HL-60 (cell line): ENCODE data around the gene SLITRK2.

ENCODE experiments used
- DNase-seq, 2 experiments: peaks; one replicate each; pipeline ENCODE4 v3.0.0-alpha.2; 2010 to 2020; ENCODE audit warnings: low read depth in 1 of 2, low spot score in 1 of 2
- H3K27ac ChIP-seq: fragments of 250-450 bp; sonication (Bioruptor Pico); replicated peaks from 2 replicates; pipeline ENCODE4 v1.5.1; 2020; ENCODE audit warnings: mild to moderate bottlenecking, moderate library complexity
- H3K27me3 ChIP-seq: fragments of 250-450 bp; sonication (Bioruptor Pico); 2 replicates; pipeline ENCODE4 v1.5.1; 2021; ENCODE audit warnings: mild to moderate bottlenecking, moderate library complexity; ENCODE audit not compliant: insufficient read depth, poor library complexity, severe bottlenecking
- H3K4me3 ChIP-seq: replicated peaks from 2 replicates; pipeline ENCODE4 v1.5.1; 2011; ENCODE audit warnings: mild to moderate bottlenecking, control low read depth, low read length; ENCODE audit not compliant: insufficient read depth
- CTCF ChIP-seq: IDR thresholded peaks from one replicate; pipeline ENCODE4 v1.5.1; 2011; ENCODE audit warnings: low read length, control low read depth, inconsistent platforms; ENCODE audit not compliant: insufficient read depth
- GABPA ChIP-seq: IDR thresholded peaks from 2 replicates; pipeline ENCODE4 v1.6.1; 2012; ENCODE audit warnings: low read depth
- POLR2AphosphoS5 ChIP-seq: IDR thresholded peaks from 2 replicates; pipeline ENCODE4 v1.6.1; 2012; ENCODE audit warnings: low read depth
- REST ChIP-seq: IDR thresholded peaks from 2 replicates; pipeline ENCODE4 v1.6.1; 2012; ENCODE audit warnings: low read depth; ENCODE audit not compliant: insufficient replicate concordance
- SPI1 ChIP-seq: IDR thresholded peaks from 2 replicates; pipeline ENCODE4 v1.6.1; 2012; ENCODE audit warnings: low read depth, mild to moderate bottlenecking, borderline replicate concordance

SLITRK2 gene

GRCh38 chrX:145821898-145822571 lies 4.4 kb downstream of the SLITRK2 start:
- DNase-seq = no peak
- H3K4me3 ChIP-seq = no peak overlapping the region
- TF ChIP-seq GABPA = no peak
- no peak for TF ChIP-seq REST
- TF ChIP-seq CTCF = no peak
- H3K27me3 ChIP-seq = peaks cover 6% of the 10 kb centered on the region
- no peak overlapping the region for H3K27ac ChIP-seq

- peaks cover 6% of the 10 kb centered on the region for H3K27me3 ChIP-seq
- TF ChIP-seq SPI1 (no peak), REST (no peak), GABPA (no peak), CTCF (no peak), POLR2AphosphoS5 (no peak)
- H3K27ac ChIP-seq = no peak overlapping the region
- no peak overlapping the region for H3K4me3 ChIP-seq
- DNase-seq = no peak
Measured at GRCh38 chrX:145823132-145823531, 5.5 kb downstream of the SLITRK2 start.

GRCh38 chrX:145825896-145826295 lies 8.3 kb downstream of the SLITRK2 start:
- TF ChIP-seq CTCF (no peak), SPI1 (no peak), REST (no peak), POLR2AphosphoS5 (no peak), GABPA (no peak)
- Histone ChIP-seq H3K27me3 (no peaks in the 10 kb centered on the region), H3K27ac (no peak overlapping the region), H3K4me3 (no peak overlapping the region)
- no peak for DNase-seq
